CD14-positive monocyte (primary cell): ENCODE results near the gene GAB1. TPM values are rescaled to one million over a fixed set of nuclear protein-coding genes. Genes with fewer than 3 reads are reported as not detected.

Experiments used
- DNase-seq, 3 donors: peaks; one replicate each; pipeline ENCODE4 v3.0.0-alpha.2; 2011 to 2022
- H2AFZ ChIP-seq: 2 replicates; pipeline ENCODE4 v1.6.0; 2012; ENCODE audit warnings: mild to moderate bottlenecking, low read depth, low read length, inconsistent platforms; ENCODE audit not compliant: insufficient read depth, poor library complexity, severe bottlenecking
- H3K27ac ChIP-seq, 2 donors: 1 replicate in 1 of 2; 2 replicates in 1 of 2; pipeline ENCODE4 v1.5.1; 2012 to 2013; ENCODE audit warnings: low read length in 2 of 2, control low read depth in 1 of 2, inconsistent platforms in 1 of 2, low read depth in 1 of 2, mild to moderate bottlenecking in 1 of 2
- H3K27me3 ChIP-seq, 2 donors: one replicate each; pipeline versions ENCODE4 v1.6.0 to v1.6.1; 2011 to 2013; ENCODE audit warnings: low read length in 2 of 2; ENCODE audit not compliant: control insufficient read depth in 2 of 2, insufficient read depth in 2 of 2
- H3K36me3 ChIP-seq, 2 donors: replicated peaks in 1 of 2; 1 replicate in 1 of 2; 2 replicates in 1 of 2; pipeline versions ENCODE4 v1.5.1 to v1.6.1; 2012 to 2013; ENCODE audit warnings: low read length in 2 of 2, control low read depth in 1 of 2, inconsistent platforms in 1 of 2, mild to moderate bottlenecking in 1 of 2; ENCODE audit not compliant: insufficient read depth in 2 of 2, control insufficient read depth in 1 of 2
- H3K4me1 ChIP-seq, 2 donors: 1 replicate in 1 of 2; 2 replicates in 1 of 2; pipeline versions ENCODE4 v1.5.1 to v1.6.1; 2012 to 2013; ENCODE audit warnings: low read length in 2 of 2, control low read depth in 1 of 2, inconsistent platforms in 1 of 2, mild to moderate bottlenecking in 1 of 2, moderate library complexity in 1 of 2; ENCODE audit not compliant: insufficient read depth in 2 of 2, control insufficient read depth in 1 of 2
- H3K4me2 ChIP-seq: replicated peaks from 2 replicates; pipeline ENCODE3; 2012; ENCODE audit warnings: low read length, moderate library complexity, mild to moderate bottlenecking; ENCODE audit not compliant: poor library complexity, severe bottlenecking; ENCODE audit errors: extremely low read depth
- H3K4me3 ChIP-seq, 3 experiments: fragments of 200-600 bp in 1 of 3; sonication (generic) in 1 of 3; replicated peaks in 1 of 3; 1 replicate in 2 of 3; 2 replicates in 1 of 3; pipeline ENCODE4 v1.5.1; 2011 to 2013; ENCODE audit warnings: low read length in 3 of 3, mild to moderate bottlenecking in 3 of 3, control low read depth in 2 of 3, low read depth in 2 of 3, inconsistent platforms in 1 of 3, moderate library complexity in 1 of 3
- H3K79me2 ChIP-seq: 2 replicates; pipeline ENCODE4 v1.6.0; 2012; ENCODE audit warnings: mild to moderate bottlenecking, control low read depth, inconsistent platforms, low read length, moderate library complexity; ENCODE audit not compliant: insufficient read depth
- H3K9ac ChIP-seq: 2 replicates; pipeline ENCODE4 v1.6.0; 2017; ENCODE audit warnings: low read length, mild to moderate bottlenecking; ENCODE audit not compliant: insufficient read depth, poor library complexity, severe bottlenecking
- H3K9me3 ChIP-seq, 2 donors: replicated peaks in 1 of 2; 1 replicate in 1 of 2; 2 replicates in 1 of 2; pipeline versions ENCODE4 v1.5.1 to v1.6.1; 2012 to 2013; ENCODE audit warnings: low read length in 2 of 2, control low read depth in 1 of 2; ENCODE audit not compliant: control insufficient read depth in 1 of 2, insufficient read depth in 1 of 2
- H4K20me1 ChIP-seq: 2 replicates; pipeline ENCODE4 v1.6.0; 2012; ENCODE audit warnings: mild to moderate bottlenecking, low read length, control low read depth, moderate library complexity; ENCODE audit not compliant: insufficient read depth
- H3K27ac Mint-ChIP-seq, 7 donors: one replicate each; pipeline ENCODE4 v1.8.0; 2020; ENCODE audit warnings: mild to moderate bottlenecking in 7 of 7, mixed read lengths in 7 of 7, moderate library complexity in 6 of 7, inconsistent platforms in 2 of 7
- H3K27me3 Mint-ChIP-seq, 3 donors: one replicate each; pipeline ENCODE4 v1.8.0; 2021 to 2022; ENCODE audit warnings: low read depth in 3 of 3, mild to moderate bottlenecking in 3 of 3, mixed read lengths in 3 of 3, moderate library complexity in 3 of 3, inconsistent platforms in 1 of 3
- H3K36me3 Mint-ChIP-seq, 2 donors: one replicate each; pipeline ENCODE4 v1.8.0; 2020; ENCODE audit warnings: mixed read lengths in 2 of 2, inconsistent platforms in 1 of 2, mild to moderate bottlenecking in 1 of 2
- H3K4me1 Mint-ChIP-seq: one replicate; pipeline ENCODE4 v1.8.0; 2020; ENCODE audit warnings: mild to moderate bottlenecking, mixed read lengths
- H3K4me3 Mint-ChIP-seq, 2 donors: one replicate each; pipeline ENCODE4 v1.8.0; 2020; ENCODE audit warnings: mild to moderate bottlenecking in 2 of 2, mixed read lengths in 2 of 2, moderate library complexity in 1 of 2
- H3K9me3 Mint-ChIP-seq, 7 donors: one replicate each; pipeline ENCODE4 v1.8.0; 2020 to 2022; ENCODE audit warnings: mixed read lengths in 7 of 7, mild to moderate bottlenecking in 6 of 7, moderate library complexity in 6 of 7, inconsistent platforms in 2 of 7
- WGBS: methylation state at CpG from one replicate; pipeline ENCODE4 v1.1.5; 2013; ENCODE audit warnings: missing lambda C conversion rate; ENCODE audit not compliant: insufficient coverage; 5-methylcytosine and 5-hydroxymethylcytosine counted together
- intact Hi-C, 2 donors: fragments of 100-400 bp; cut with micrococcal nuclease; formaldehyde crosslinking; loops; one replicate each; pipeline versions ENCODE4 v1.15.0 to v1.15.1; 2023
- polyA plus RNA-seq, 3 donors: library from polyadenylated mRNA; depleted of rRNA in 1 of 3; unstranded in 2 of 3; stranded (reverse) in 1 of 3; fragments of 300-500 nt in 2 of 3; fragments of >200 nt in 1 of 3; fragmentation: Illumina TruSeq in 2 of 3; gene quantifications; 1 replicate in 2 of 3; 2 replicates in 1 of 3; pipeline ENCODE4 v1.2.3, GENCODE V29; 2012 to 2021
- TF ChIP-seq, protein P1 (sequence below): fragments of 200-600 bp; IDR thresholded peaks from one replicate; pipeline ENCODE4 v1.8.0; 2022; ENCODE audit warnings: antibody characterized with exemption, mild to moderate bottlenecking

GAB1 gene
- polyA plus RNA-seq, 3 donors, result 0.55 to 7.3 (median 0.69) TPM

DNA sequence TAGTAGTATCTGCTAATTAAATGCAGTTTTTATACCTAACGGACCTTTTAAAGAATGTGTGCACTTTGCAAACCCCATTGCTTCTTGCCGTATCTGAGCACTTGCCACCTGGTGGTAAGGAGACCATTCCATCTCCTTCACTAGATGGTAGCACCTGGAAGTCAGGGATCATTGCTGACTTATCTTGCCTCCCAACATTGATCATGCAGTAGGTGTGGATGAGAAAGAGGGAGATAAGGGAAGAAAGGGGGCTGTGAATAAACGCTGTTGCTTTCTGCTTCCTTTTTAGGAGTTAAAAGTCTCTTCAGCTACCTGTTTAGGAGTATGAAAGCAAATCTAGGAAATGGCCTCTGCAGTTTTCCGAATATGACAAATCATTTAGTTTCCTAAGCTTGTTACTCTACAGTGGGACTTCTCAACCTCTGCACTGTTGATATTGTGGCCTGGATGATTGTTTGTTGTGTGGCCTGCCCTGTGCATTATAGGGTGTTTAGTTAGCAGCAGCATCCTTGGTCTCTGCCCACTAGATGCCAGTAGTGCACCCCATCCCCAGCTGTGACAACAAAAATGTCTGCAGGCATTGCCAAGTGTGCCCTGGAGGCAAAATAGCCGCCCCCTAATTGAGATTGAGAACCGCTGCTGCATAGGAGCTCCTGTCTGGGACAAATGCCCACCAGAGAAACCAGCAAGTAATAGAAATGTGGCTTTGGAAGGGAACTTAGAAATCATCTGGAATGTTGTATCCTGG is 38.8 kb downstream of the GAB1 start:
- Mint-ChIP-seq H3K4me1 (peaks cover 30% of the 10 kb centered on the region), H3K27ac (peak overlapping the region in 2 of 7 donors; percentile 46 to 63), H3K36me3 (peaks cover 0 to under 1% of the 10 kb centered on the region in 2 donors), H3K27me3 (no peaks in the 10 kb centered on the region), H3K9me3 (peaks cover 0 to 3% (median 0%) of the 10 kb centered on the region in 7 donors), H3K4me3 (no peak overlapping the region)
- H3K9ac ChIP-seq, result no peak overlapping the region
- H3K79me2 ChIP-seq, result peaks cover 32% of the 10 kb centered on the region
- no peaks in the 10 kb centered on the region for H3K27me3 ChIP-seq
- no peak overlapping the region for H3K27ac ChIP-seq
- WGBS, result 69% methylated on average over 5 of the region's 6 CpGs
- H3K4me1 ChIP-seq, result peaks cover 15 to 19% of the 10 kb centered on the region in 2 donors
- DNase-seq, result peak in 2 of 3 donors; percentile 12 to 14
- H3K4me2 ChIP-seq, result no peak overlapping the region
- peaks cover 74% of the 10 kb centered on the region for H4K20me1 ChIP-seq
- no peaks in the 10 kb centered on the region for H3K36me3 ChIP-seq
- intact Hi-C loops, result no loop called here
- no peak overlapping the region for H3K4me3 ChIP-seq
- no peaks in the 10 kb centered on the region for H3K9me3 ChIP-seq
- TF ChIP-seq, protein P1, sequence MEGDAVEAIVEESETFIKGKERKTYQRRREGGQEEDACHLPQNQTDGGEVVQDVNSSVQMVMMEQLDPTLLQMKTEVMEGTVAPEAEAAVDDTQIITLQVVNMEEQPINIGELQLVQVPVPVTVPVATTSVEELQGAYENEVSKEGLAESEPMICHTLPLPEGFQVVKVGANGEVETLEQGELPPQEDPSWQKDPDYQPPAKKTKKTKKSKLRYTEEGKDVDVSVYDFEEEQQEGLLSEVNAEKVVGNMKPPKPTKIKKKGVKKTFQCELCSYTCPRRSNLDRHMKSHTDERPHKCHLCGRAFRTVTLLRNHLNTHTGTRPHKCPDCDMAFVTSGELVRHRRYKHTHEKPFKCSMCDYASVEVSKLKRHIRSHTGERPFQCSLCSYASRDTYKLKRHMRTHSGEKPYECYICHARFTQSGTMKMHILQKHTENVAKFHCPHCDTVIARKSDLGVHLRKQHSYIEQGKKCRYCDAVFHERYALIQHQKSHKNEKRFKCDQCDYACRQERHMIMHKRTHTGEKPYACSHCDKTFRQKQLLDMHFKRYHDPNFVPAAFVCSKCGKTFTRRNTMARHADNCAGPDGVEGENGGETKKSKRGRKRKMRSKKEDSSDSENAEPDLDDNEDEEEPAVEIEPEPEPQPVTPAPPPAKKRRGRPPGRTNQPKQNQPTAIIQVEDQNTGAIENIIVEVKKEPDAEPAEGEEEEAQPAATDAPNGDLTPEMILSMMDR, result peak; percentile 35
- H2AFZ ChIP-seq, result no peak overlapping the region

DNA sequence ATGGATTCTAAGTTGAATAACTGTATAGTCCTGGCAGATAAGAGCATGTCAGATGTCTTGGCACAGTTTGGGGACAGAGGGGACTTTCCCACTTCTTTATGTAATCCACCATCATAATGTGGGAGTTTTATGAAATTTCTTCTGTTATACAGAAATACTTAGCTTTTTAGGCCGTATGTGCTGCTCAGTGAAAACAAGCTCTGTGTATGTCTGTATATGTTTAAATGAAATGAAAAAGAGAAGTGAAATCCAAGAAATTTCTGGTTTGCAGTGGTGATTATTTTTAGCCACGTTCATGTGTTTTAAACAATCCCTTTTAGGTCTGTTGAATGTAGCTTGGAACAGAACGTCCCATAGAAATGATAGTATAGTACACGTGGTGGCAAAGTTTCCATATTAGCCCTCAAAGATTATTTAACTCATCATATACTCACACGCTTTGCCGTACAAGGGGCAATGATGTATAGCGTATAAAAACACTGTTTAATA is 41.0 kb downstream of the GAB1 start:
- Mint-ChIP-seq H3K36me3 (peaks cover 0 to 5% of the 10 kb centered on the region in 2 donors), H3K4me1 (peaks cover 44% of the 10 kb centered on the region), H3K27me3 (no peaks in the 10 kb centered on the region), H3K27ac (peak overlapping the region; percentile 16 to 87 (median 68)), H3K4me3 (peak overlapping the region in 1 of 2 donors; percentile 30), H3K9me3 (no peaks in the 10 kb centered on the region)
- intact Hi-C loops, result no loop called here
- H3K9me3 ChIP-seq, result no peaks in the 10 kb centered on the region
- peaks cover 15 to 19% of the 10 kb centered on the region in 2 donors for H3K4me1 ChIP-seq
- 0% methylated on average over 1 of the region's 7 CpGs for WGBS
- no peak overlapping the region for H2AFZ ChIP-seq
- no peak overlapping the region for H3K4me3 ChIP-seq
- H3K27ac ChIP-seq, result peak overlapping the region in 1 of 2 donors; percentile 64
- TF ChIP-seq, protein P1, result no peak
- peak in 2 of 3 donors; percentile 11 to 37 for DNase-seq
- peak overlapping the region; percentile 11 for H3K9ac ChIP-seq
- no peaks in the 10 kb centered on the region for H3K36me3 ChIP-seq
- peaks cover 82% of the 10 kb centered on the region for H4K20me1 ChIP-seq
- peak overlapping the region; percentile 2 for H3K4me2 ChIP-seq
- peaks cover 39% of the 10 kb centered on the region for H3K79me2 ChIP-seq
- no peaks in the 10 kb centered on the region for H3K27me3 ChIP-seq
